ENCODE data around the gene RTN4IP1. TPM values are rescaled to one million over a fixed set of nuclear protein-coding genes. Genes with fewer than 3 reads are reported as not detected.
"Not testable (repeated sequence)": the region's sequence is repeated elsewhere in the genome, so short reads cannot be mapped to it uniquely, and the experiment has no call there.

The RTN4IP1 gene
- total RNA-seq, 4 donors from 2014 or later: 1.1 to 3.7 (median 2.7) TPM

GRCh38 chr6:106611030-106611429, 18.3 kb downstream of the RTN4IP1 start:
- ATAC-seq (ENCODE audit: low FRiP score) (no peak), DNase-seq (ENCODE audit: low spot score) (no peak)
- TF ChIP-seq, protein P1, sequence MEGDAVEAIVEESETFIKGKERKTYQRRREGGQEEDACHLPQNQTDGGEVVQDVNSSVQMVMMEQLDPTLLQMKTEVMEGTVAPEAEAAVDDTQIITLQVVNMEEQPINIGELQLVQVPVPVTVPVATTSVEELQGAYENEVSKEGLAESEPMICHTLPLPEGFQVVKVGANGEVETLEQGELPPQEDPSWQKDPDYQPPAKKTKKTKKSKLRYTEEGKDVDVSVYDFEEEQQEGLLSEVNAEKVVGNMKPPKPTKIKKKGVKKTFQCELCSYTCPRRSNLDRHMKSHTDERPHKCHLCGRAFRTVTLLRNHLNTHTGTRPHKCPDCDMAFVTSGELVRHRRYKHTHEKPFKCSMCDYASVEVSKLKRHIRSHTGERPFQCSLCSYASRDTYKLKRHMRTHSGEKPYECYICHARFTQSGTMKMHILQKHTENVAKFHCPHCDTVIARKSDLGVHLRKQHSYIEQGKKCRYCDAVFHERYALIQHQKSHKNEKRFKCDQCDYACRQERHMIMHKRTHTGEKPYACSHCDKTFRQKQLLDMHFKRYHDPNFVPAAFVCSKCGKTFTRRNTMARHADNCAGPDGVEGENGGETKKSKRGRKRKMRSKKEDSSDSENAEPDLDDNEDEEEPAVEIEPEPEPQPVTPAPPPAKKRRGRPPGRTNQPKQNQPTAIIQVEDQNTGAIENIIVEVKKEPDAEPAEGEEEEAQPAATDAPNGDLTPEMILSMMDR (IDR thresholded peaks at IDR 0.05): no peak

GRCh38 chr6:106609699-106610098, 19.6 kb downstream of the RTN4IP1 start:
- TF ChIP-seq, protein P1 (IDR thresholded peaks at IDR 0.05): no peak
- DNase-seq (ENCODE audit: low spot score) (no peak), ATAC-seq (ENCODE audit: low FRiP score) (no peak)

- DNase-seq (ENCODE audit: low spot score) (no peak), ATAC-seq (ENCODE audit: low FRiP score) (no peak)
- TF ChIP-seq, protein P1 (IDR thresholded peaks at IDR 0.05): no peak
Observed at GRCh38 chr6:106608080-106608668, 21.1 kb downstream of the RTN4IP1 start.

DNA sequence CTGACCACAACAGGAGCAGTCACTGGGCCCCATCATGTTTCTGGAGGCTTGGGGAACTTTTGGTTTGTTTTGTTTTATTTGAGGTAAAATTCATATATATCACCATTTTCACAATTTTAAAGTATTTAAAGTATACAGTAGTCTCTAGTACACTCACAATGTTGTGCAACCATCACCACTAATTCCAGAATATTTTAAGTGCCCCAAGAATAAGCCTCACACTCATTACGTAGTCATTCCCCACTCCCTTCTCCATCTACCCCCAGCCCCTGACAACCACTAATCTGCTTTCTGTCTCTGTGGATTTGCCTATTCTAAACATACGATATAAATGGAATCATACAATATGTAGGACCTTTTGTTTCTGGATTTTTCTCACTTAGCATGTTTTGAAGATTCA, 29.0 kb downstream of the RTN4IP1 start:
- no peak for ATAC-seq (ENCODE audit: low FRiP score)
- TF ChIP-seq, protein P1 (IDR thresholded peaks at IDR 0.05): no peak
- DNase-seq (ENCODE audit: low spot score): no peak

GRCh38 chr6:106599440-106599839, 29.9 kb downstream of the RTN4IP1 start:
- TF ChIP-seq, protein P1 (IDR thresholded peaks at IDR 0.05): no peak
- DNase-seq (ENCODE audit: low spot score): no peak
- no peak for ATAC-seq (ENCODE audit: low FRiP score)

DNA sequence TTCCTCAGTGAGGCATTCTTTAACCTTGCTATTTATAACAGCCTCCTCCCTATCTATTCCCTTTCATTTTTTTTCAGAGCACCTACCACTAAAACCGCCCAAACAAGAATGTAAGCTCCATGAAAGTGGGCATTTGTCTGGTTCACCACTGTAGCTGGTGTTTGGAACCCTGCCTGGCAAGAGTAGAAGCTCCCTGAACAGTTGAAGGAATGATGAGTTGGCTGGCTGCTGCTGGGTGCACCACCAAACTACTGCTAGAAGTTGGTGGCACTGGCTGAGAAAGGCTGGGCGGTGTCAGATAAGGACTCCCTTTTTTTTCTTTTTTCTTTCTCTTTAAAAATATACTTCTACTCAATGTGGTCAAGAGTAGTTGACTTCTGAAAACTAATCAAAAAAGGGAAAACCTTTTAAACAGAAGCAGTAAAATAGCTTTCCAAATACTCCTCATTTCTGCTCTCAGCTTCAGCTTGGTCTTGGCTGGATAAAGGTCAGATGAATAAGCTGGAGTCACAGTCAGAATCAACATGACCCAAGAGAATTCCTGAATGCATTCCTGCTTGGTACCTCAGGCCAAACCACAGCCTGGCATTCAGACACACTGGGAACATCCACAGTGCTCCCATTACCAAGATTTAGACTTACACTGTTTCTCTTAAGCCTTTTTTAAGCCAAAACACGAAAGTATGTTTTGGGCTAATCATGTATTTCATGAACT, 38.0 kb downstream of the RTN4IP1 start:
- DNase-seq (ENCODE audit: low spot score) (no peak), ATAC-seq (ENCODE audit: low FRiP score) (no peak)
- TF ChIP-seq, protein P1 (IDR thresholded peaks at IDR 0.05): no peak

DNA sequence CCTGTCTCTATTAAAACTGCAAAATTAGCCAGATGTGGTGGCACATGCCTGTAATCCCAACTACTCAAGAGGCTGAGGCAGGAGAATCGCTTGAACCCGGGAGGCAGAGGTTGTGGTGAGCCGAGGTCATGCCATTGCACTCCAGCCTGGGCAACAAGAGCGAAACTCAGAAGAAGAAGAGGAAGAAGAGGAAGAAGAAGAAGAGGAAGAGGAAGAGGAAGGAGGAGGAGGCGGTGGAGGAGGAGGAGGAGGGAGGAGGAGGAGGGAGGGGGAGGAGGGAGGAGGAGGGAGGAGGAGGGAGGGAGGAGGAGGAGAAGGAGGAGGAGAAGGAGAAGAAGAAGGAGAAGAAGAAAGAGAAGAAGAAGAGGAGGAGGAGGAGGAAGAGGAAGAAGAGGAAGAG, 40.4 kb downstream of the RTN4IP1 start:
- not testable (repeated sequence) for DNase-seq (ENCODE audit: low spot score)

More for the DNA sequence above, 40.4 kb downstream of the RTN4IP1 start:
- ATAC-seq (ENCODE audit: low FRiP score): not testable (repeated sequence)

Data from omental fat pad (tissue), 4 donors.